ENCODE data around the gene SSNA1.

GRCh38 chr9:137182836-137183235 is 5.6 kb upstream of the SSNA1 start:
- no peak for TF ChIP-seq POLR2AphosphoS5 (IDR thresholded peaks at IDR 0.05; ENCODE audit: borderline replicate concordance, low read depth, low read length)
- TF ChIP-seq EZH2 (IDR thresholded peaks at IDR 0.05), result no peak
